Neuronal stem cell (in vitro differentiated cells): ENCODE results near the gene MVK.
A peak's percentile ranks its signal among the peaks of the same experiment; 100 is the strongest.

Experiments used
- DNase-seq: peaks from one replicate; pipeline ENCODE4 v3.0.0-alpha.2; 2013; ENCODE audit warnings: low spot score
- H2AFZ ChIP-seq: one replicate; pipeline ENCODE4 v1.6.1; 2013; ENCODE audit warnings: mild to moderate bottlenecking, low read length, inconsistent platforms
- H2AK5ac ChIP-seq: 2 replicates; pipeline ENCODE4 v1.6.1; 2013; ENCODE audit warnings: low read depth, mild to moderate bottlenecking, inconsistent platforms, low read length, moderate library complexity, mixed read lengths
- H2BK120ac ChIP-seq: 2 replicates; pipeline ENCODE4 v1.6.1; 2013; ENCODE audit warnings: low read depth, mild to moderate bottlenecking, inconsistent platforms, low read length, moderate library complexity, mixed read lengths
- H2BK12ac ChIP-seq: one replicate; pipeline ENCODE4 v1.6.1; 2013; ENCODE audit warnings: low read length, inconsistent platforms
- H2BK15ac ChIP-seq: 2 replicates; pipeline ENCODE4 v1.6.1; 2013; ENCODE audit warnings: mild to moderate bottlenecking, low read length, inconsistent platforms, mixed read lengths
- H2BK5ac ChIP-seq: one replicate; pipeline ENCODE4 v1.6.1; 2013; ENCODE audit warnings: inconsistent platforms, mild to moderate bottlenecking, low read length, moderate library complexity
- H3K14ac ChIP-seq: one replicate; pipeline ENCODE4 v1.6.1; 2013; ENCODE audit warnings: low read length, inconsistent platforms
- H3K18ac ChIP-seq: 2 replicates; pipeline ENCODE4 v1.6.1; 2013; ENCODE audit warnings: low read length, inconsistent platforms
- H3K23ac ChIP-seq: 2 replicates; pipeline ENCODE4 v1.6.1; 2013; ENCODE audit warnings: low read depth, mild to moderate bottlenecking, mixed read lengths, low read length, inconsistent platforms; ENCODE audit not compliant: poor library complexity
- H3K27ac ChIP-seq: replicated peaks from 3 replicates; pipeline ENCODE4 v1.5.1; 2013; ENCODE audit warnings: low read length, inconsistent platforms
- H3K27me3 ChIP-seq, 3 experiments: 2 replicates each; pipeline ENCODE4 v1.6.1; 2013; ENCODE audit warnings: low read length in 3 of 3, mild to moderate bottlenecking in 2 of 3, inconsistent platforms in 1 of 3, low read depth in 1 of 3, mixed read lengths in 1 of 3, moderate library complexity in 1 of 3; ENCODE audit not compliant: control insufficient read depth in 3 of 3, insufficient read depth in 3 of 3
- H3K36me3 ChIP-seq, 2 donors: replicated peaks in 1 of 2; 2 replicates each; pipeline ENCODE4 v1.6.1; 2013; ENCODE audit warnings: low read length in 2 of 2; ENCODE audit not compliant: control insufficient read depth in 2 of 2, insufficient read depth in 2 of 2
- H3K4ac ChIP-seq: 2 replicates; pipeline ENCODE4 v1.6.1; 2013; ENCODE audit warnings: inconsistent platforms, mild to moderate bottlenecking, low read length, moderate library complexity
- H3K4me1 ChIP-seq, 2 donors: 1 replicate in 1 of 2; 2 replicates in 1 of 2; pipeline ENCODE4 v1.6.1; 2013; ENCODE audit warnings: low read length in 2 of 2, low read depth in 1 of 2; ENCODE audit not compliant: control insufficient read depth in 2 of 2, insufficient read depth in 1 of 2
- H3K4me2 ChIP-seq: one replicate; pipeline ENCODE4 v1.6.1; 2013; ENCODE audit warnings: mild to moderate bottlenecking, low read length, inconsistent platforms; ENCODE audit not compliant: insufficient read depth, poor library complexity, severe bottlenecking
- H3K4me3 ChIP-seq, 2 donors: 2 replicates each; pipeline ENCODE4 v1.5.1; 2013; ENCODE audit warnings: low read length in 2 of 2, mild to moderate bottlenecking in 2 of 2, inconsistent platforms in 1 of 2, moderate library complexity in 1 of 2
- H3K79me1 ChIP-seq: one replicate; pipeline ENCODE4 v1.6.1; 2013; ENCODE audit warnings: low read depth, mild to moderate bottlenecking, inconsistent platforms, low read length, moderate library complexity
- H3K9ac ChIP-seq: one replicate; pipeline ENCODE4 v1.6.1; 2013; ENCODE audit warnings: mild to moderate bottlenecking, low read depth, low read length, inconsistent platforms; ENCODE audit not compliant: poor library complexity
- H3K9me3 ChIP-seq, 2 donors: replicated peaks in 1 of 2; 2 replicates each; pipeline versions ENCODE3 to v1.6.1; 2013; ENCODE audit warnings: low read length in 2 of 2, mild to moderate bottlenecking in 2 of 2, inconsistent platforms in 1 of 2, low read depth in 1 of 2, mixed read lengths in 1 of 2, moderate library complexity in 1 of 2; ENCODE audit not compliant: control insufficient read depth in 2 of 2, insufficient read depth in 1 of 2
- H4K8ac ChIP-seq: one replicate; pipeline ENCODE4 v1.6.1; 2013; ENCODE audit warnings: low read depth, mild to moderate bottlenecking, inconsistent platforms, low read length, moderate library complexity
- H4K91ac ChIP-seq: one replicate; pipeline ENCODE4 v1.6.1; 2013; ENCODE audit warnings: low read length, low read depth, mild to moderate bottlenecking, inconsistent platforms; ENCODE audit not compliant: poor library complexity
- WGBS, 2 donors: extraction: QIAGEN DNeasy Blood & Tissue Kit; methylation state at CpG; one replicate each; pipeline ENCODE4 v1.1.7; 2013; ENCODE audit warnings: missing lambda C conversion rate in 2 of 2, mixed read lengths in 1 of 2; ENCODE audit not compliant: insufficient read length in 2 of 2, insufficient replicate concordance in 1 of 2; ENCODE audit errors: extremely low coverage in 2 of 2; 5-methylcytosine and 5-hydroxymethylcytosine counted together

The MVK gene

GRCh38 chr12:109631302-109631701 is 57.7 kb downstream of the MVK start:
- no peak overlapping the region for H2BK120ac ChIP-seq
- H3K27ac ChIP-seq = no peak overlapping the region
- no peaks in the 10 kb centered on the region for H3K79me1 ChIP-seq
- no peak overlapping the region for H2AFZ ChIP-seq
- no peak overlapping the region for H3K4me3 ChIP-seq
- no peak overlapping the region for H3K23ac ChIP-seq
- H4K8ac ChIP-seq = no peak overlapping the region
- no peak overlapping the region for H3K4me2 ChIP-seq
- WGBS, 2 donors = no CpG with 5 or more reads among the region's 5 CpGs
- H2BK15ac ChIP-seq = peak overlapping the region; percentile 45
- no peak overlapping the region for H2BK5ac ChIP-seq
- H3K14ac ChIP-seq = peak overlapping the region; percentile 6
- H4K91ac ChIP-seq = no peak overlapping the region
- peaks cover 0 to 19% (median 2%) of the 10 kb centered on the region in 3 experiments for H3K27me3 ChIP-seq
- no peak overlapping the region for H3K9ac ChIP-seq
- H2BK12ac ChIP-seq = peak overlapping the region; percentile 10
- H3K4ac ChIP-seq = peak overlapping the region; percentile 42
- H3K4me1 ChIP-seq = peaks cover 0 to 18% of the 10 kb centered on the region in 2 donors
- H3K18ac ChIP-seq = peak overlapping the region; percentile 68
- no peak for DNase-seq
- H2AK5ac ChIP-seq = peak overlapping the region; percentile 91
- H3K9me3 ChIP-seq = peaks cover 0 to 9% of the 10 kb centered on the region in 2 donors
- peaks cover 0 to 1% of the 10 kb centered on the region in 2 donors for H3K36me3 ChIP-seq

- no peaks in the 10 kb centered on the region for H3K79me1 ChIP-seq
- peak overlapping the region; percentile 6 for H3K14ac ChIP-seq
- peaks cover 0 to 13% of the 10 kb centered on the region in 2 donors for H3K4me1 ChIP-seq
- no peak overlapping the region for H3K9ac ChIP-seq
- H3K4me2 ChIP-seq = no peak overlapping the region
- no peak for DNase-seq
- H3K4me3 ChIP-seq = no peak overlapping the region
- H2AFZ ChIP-seq = no peak overlapping the region
- no peak overlapping the region for H3K27ac ChIP-seq
- H2BK15ac ChIP-seq = peak overlapping the region; percentile 45
- no peak overlapping the region for H4K8ac ChIP-seq
- no CpG with 5 or more reads among the region's 3 CpGs for WGBS, 2 donors
- peaks cover 0 to 1% of the 10 kb centered on the region in 2 donors for H3K36me3 ChIP-seq
- peak overlapping the region; percentile 68 for H3K18ac ChIP-seq
- no peak overlapping the region for H3K23ac ChIP-seq
- peak overlapping the region; percentile 10 for H2BK12ac ChIP-seq
- H3K27me3 ChIP-seq = peaks cover 0 to 19% (median 2%) of the 10 kb centered on the region in 3 experiments
- no peak overlapping the region for H3K4ac ChIP-seq
- peaks cover 0 to 9% of the 10 kb centered on the region in 2 donors for H3K9me3 ChIP-seq
- peak overlapping the region; percentile 91 for H2AK5ac ChIP-seq
- H4K91ac ChIP-seq = no peak overlapping the region
- no peak overlapping the region for H2BK120ac ChIP-seq
- H2BK5ac ChIP-seq = peak overlapping the region; percentile 62
Measured at GRCh38 chr12:109631751-109632150, 58.2 kb downstream of the MVK start.

- Histone ChIP-seq H2BK12ac (no peak overlapping the region), H4K8ac (no peak overlapping the region), H3K18ac (peak overlapping the region; percentile 16), H2AFZ (no peak overlapping the region), H3K4me3 (no peak overlapping the region), H3K27ac (no peak overlapping the region), H4K91ac (no peak overlapping the region), H3K79me1 (no peaks in the 10 kb centered on the region), H3K4ac (no peak overlapping the region), H3K14ac (peak overlapping the region; percentile 15), H3K27me3 (peaks cover 0 to 19% (median 2%) of the 10 kb centered on the region in 3 experiments), H2BK120ac (peak overlapping the region; percentile 0), H3K4me1 (peaks cover 2 to 13% of the 10 kb centered on the region in 2 donors), H2BK15ac (peak overlapping the region; percentile 63), H3K23ac (no peak overlapping the region), H2AK5ac (peak overlapping the region; percentile 91), H3K36me3 (peaks cover 0 to 1% of the 10 kb centered on the region in 2 donors), H2BK5ac (peak overlapping the region; percentile 62), H3K9ac (no peak overlapping the region), H3K9me3 (peaks cover 0 to 9% of the 10 kb centered on the region in 2 donors), H3K4me2 (no peak overlapping the region)
- no peak for DNase-seq
- WGBS, 2 donors = no CpG with 5 or more reads among the region's 8 CpGs
Measured at GRCh38 chr12:109632342-109632741, 58.7 kb downstream of the MVK start.

DNA sequence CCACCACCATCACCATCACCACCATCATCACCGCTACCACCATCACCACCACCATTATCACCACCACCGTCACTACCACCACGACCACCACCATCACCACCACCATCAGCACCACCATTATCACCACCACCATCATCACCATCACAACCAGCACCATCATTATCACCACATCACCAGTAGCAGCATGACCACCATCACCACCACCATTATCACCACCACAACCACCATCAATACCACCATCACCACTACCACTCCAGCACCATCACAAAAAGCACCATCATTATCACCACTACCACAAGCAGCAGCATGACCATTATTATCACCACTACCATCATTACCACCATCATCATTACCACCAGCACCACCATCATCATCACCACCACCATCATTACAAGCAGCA is 62.1 kb downstream of the MVK start:
- no peak overlapping the region for H2BK120ac ChIP-seq
- DNase-seq = no peak
- peak overlapping the region; percentile 65 for H3K14ac ChIP-seq
- H3K9me3 ChIP-seq = peaks cover 0 to 9% of the 10 kb centered on the region in 2 donors
- H2AK5ac ChIP-seq = peak overlapping the region; percentile 94
- no CpG with 5 or more reads among the region's 3 CpGs for WGBS, 2 donors
- no peak overlapping the region for H2AFZ ChIP-seq
- H3K4me3 ChIP-seq = peak overlapping the region in 1 of 2 donors; percentile 66
- H3K23ac ChIP-seq = peak overlapping the region; percentile 99
- no peak overlapping the region for H3K27ac ChIP-seq
- peaks cover 3 to 13% of the 10 kb centered on the region in 2 donors for H3K4me1 ChIP-seq
- H3K18ac ChIP-seq = peak overlapping the region; percentile 78
- peaks cover 0 to 12% (median 2%) of the 10 kb centered on the region in 3 experiments for H3K27me3 ChIP-seq
- no peak overlapping the region for H2BK5ac ChIP-seq
- peak overlapping the region; percentile 79 for H2BK15ac ChIP-seq
- H3K36me3 ChIP-seq = peaks cover 0 to 1% of the 10 kb centered on the region in 2 donors
- peak overlapping the region; percentile 70 for H4K8ac ChIP-seq
- no peaks in the 10 kb centered on the region for H3K79me1 ChIP-seq
- peak overlapping the region; percentile 95 for H2BK12ac ChIP-seq
- H3K4me2 ChIP-seq = no peak overlapping the region
- no peak overlapping the region for H4K91ac ChIP-seq
- no peak overlapping the region for H3K9ac ChIP-seq
- H3K4ac ChIP-seq = no peak overlapping the region
